Measurements from ENCODE around the gene TINAGL1.

TINAGL1 gene

DNA sequence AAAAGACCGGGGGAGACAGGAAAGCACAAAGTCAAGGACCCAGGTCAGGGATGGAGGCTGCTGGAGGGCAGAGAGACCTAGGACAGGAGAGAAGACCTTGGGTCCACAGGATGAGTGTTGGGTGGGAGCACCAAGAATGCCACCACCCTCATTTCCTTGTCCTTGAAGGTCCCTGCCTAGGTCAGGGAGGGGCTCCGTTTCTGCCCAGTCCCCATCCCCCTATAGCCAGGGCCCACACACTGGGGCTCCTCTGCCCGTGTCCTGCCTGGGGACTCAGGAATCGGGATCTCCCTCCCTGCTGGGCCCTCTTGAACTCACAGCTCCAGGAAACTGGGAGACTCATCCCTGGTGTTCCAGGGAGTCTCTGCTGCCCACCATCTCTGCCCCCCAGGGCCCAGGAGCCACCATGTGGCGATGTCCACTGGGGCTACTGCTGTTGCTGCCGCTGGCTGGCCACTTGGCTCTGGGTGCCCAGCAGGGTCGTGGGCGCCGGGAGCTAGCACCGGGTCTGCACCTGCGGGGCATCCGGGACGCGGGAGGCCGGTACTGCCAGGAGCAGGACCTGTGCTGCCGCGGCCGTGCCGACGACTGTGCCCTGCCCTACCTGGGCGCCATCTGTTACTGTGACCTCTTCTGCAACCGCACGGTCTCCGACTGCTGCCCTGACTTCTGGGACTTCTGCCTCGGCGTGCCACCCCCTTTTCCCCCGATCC lies 584 bp downstream of the TINAGL1 start:
- H3K4me3 ChIP-seq (ENCODE audit: insufficient read depth, low read length, poor library complexity, severe bottlenecking) = no peak overlapping the region
- H3K27me3 ChIP-seq (ENCODE audit: low read length) = no peaks in the 10 kb centered on the region
- H3F3A ChIP-seq (ENCODE audit: insufficient read depth) = no peaks in the 10 kb centered on the region
- no peak overlapping the region for H3K9ac ChIP-seq (ENCODE audit: low read length)
- no peaks in the 10 kb centered on the region for H3K9me2 ChIP-seq (replicated peaks; ENCODE audit: insufficient read depth, low read length)
- TF ChIP-seq, protein P1, sequence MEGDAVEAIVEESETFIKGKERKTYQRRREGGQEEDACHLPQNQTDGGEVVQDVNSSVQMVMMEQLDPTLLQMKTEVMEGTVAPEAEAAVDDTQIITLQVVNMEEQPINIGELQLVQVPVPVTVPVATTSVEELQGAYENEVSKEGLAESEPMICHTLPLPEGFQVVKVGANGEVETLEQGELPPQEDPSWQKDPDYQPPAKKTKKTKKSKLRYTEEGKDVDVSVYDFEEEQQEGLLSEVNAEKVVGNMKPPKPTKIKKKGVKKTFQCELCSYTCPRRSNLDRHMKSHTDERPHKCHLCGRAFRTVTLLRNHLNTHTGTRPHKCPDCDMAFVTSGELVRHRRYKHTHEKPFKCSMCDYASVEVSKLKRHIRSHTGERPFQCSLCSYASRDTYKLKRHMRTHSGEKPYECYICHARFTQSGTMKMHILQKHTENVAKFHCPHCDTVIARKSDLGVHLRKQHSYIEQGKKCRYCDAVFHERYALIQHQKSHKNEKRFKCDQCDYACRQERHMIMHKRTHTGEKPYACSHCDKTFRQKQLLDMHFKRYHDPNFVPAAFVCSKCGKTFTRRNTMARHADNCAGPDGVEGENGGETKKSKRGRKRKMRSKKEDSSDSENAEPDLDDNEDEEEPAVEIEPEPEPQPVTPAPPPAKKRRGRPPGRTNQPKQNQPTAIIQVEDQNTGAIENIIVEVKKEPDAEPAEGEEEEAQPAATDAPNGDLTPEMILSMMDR (IDR thresholded peaks at IDR 0.05; ENCODE audit: insufficient read depth, low read length, poor library complexity, severe bottlenecking) = no peak
- TF ChIP-seq EZH2phosphoT487 (conservative IDR thresholded peaks at IDR 0.05; ENCODE audit: low read length) = no peak
- H4K20me1 ChIP-seq (ENCODE audit: low read depth, low read length) = no peaks in the 10 kb centered on the region
- no peak overlapping the region for H2AFZ ChIP-seq (ENCODE audit: low read depth, low read length, severe bottlenecking)
- H3K79me2 ChIP-seq (ENCODE audit: insufficient read depth, low read length) = no peaks in the 10 kb centered on the region
- no peaks in the 10 kb centered on the region for H3K36me3 ChIP-seq (ENCODE audit: low read length)
- no peaks in the 10 kb centered on the region for H3K9me3 ChIP-seq (ENCODE audit: insufficient read depth, low read length)
- no peak overlapping the region for H3K4me2 ChIP-seq (ENCODE audit: low read depth, low read length, poor library complexity, severe bottlenecking)
- H3K27ac ChIP-seq (ENCODE audit: low read depth, low read length) = no peak overlapping the region

DNA sequence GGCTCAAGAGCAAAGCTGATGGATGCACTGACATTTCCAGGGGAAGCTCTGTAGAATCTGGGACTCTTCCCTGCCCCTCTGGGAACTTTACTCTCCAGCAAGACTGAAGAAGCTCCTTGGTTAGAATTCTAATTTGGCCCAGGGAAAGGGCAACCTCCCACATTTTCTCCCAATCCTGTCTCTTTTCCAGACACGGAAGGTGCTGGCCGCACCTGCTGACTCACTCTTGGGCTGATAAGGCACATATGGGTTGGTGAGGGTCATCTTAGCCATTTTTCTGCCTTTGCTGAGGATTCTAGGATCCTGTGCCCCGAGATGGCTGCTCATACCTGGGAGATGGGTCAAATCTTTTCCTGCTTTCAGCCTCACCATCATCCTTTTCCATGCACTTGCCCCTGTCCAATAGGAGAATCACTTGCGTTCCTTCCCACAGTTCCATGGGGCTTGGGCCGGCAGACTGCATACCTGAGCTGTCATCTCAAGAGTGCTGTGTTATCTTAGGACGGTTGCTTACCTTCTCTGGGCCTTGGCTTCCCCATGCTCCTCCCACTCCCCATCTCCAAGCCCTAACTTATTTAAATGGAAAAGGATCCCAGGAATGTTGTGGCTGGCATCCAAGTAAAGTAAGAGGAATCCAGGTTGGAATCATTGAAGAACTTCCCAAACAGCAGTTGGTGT lies 1.3 kb downstream of the TINAGL1 start:
- TF ChIP-seq, protein P1 (IDR thresholded peaks at IDR 0.05; ENCODE audit: insufficient read depth, low read length, poor library complexity, severe bottlenecking) = no peak
- no peak for TF ChIP-seq EZH2phosphoT487 (conservative IDR thresholded peaks at IDR 0.05; ENCODE audit: low read length)
- Histone ChIP-seq H3K27me3 (ENCODE audit: low read length) (no peaks in the 10 kb centered on the region), H3K27ac (ENCODE audit: low read depth, low read length) (no peak overlapping the region), H3K36me3 (ENCODE audit: low read length) (no peaks in the 10 kb centered on the region), H3K79me2 (ENCODE audit: insufficient read depth, low read length) (no peaks in the 10 kb centered on the region), H2AFZ (ENCODE audit: low read depth, low read length, severe bottlenecking) (no peak overlapping the region), H3K9me3 (ENCODE audit: insufficient read depth, low read length) (no peaks in the 10 kb centered on the region), H3K9me2 (replicated peaks; ENCODE audit: insufficient read depth, low read length) (no peaks in the 10 kb centered on the region), H4K20me1 (ENCODE audit: low read depth, low read length) (no peaks in the 10 kb centered on the region), H3K4me2 (ENCODE audit: low read depth, low read length, poor library complexity, severe bottlenecking) (no peak overlapping the region), H3K9ac (ENCODE audit: low read length) (no peak overlapping the region), H3F3A (ENCODE audit: insufficient read depth) (no peaks in the 10 kb centered on the region), H3K4me3 (ENCODE audit: insufficient read depth, low read length, poor library complexity, severe bottlenecking) (no peak overlapping the region)

DNA sequence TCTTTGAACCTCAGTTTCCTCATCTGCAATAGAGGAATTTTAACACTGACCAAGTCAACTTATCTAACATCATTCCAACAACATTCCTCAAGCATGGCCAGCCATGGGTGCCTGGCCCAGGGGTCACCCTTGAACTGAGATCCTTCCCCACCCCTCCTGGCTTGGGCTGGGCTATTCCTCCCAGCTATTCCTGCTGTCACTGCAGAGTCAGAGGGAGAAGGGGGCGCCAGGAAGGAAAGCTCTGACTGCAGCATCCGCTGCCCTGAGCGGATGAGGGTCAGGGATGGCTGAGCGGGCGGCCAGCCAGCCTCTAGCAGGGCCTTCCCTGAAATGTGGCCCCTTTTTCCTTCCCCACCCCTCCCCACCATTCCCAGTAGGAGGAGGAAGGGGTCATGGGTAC lies 3.1 kb downstream of the TINAGL1 start:
- Histone ChIP-seq H3K9me3 (ENCODE audit: insufficient read depth, low read length) (no peaks in the 10 kb centered on the region), H2AFZ (ENCODE audit: low read depth, low read length, severe bottlenecking) (no peak overlapping the region), H3K27me3 (ENCODE audit: low read length) (no peaks in the 10 kb centered on the region), H3K36me3 (ENCODE audit: low read length) (no peaks in the 10 kb centered on the region), H3K79me2 (ENCODE audit: insufficient read depth, low read length) (no peaks in the 10 kb centered on the region), H4K20me1 (ENCODE audit: low read depth, low read length) (no peaks in the 10 kb centered on the region), H3F3A (ENCODE audit: insufficient read depth) (no peaks in the 10 kb centered on the region), H3K27ac (ENCODE audit: low read depth, low read length) (no peak overlapping the region), H3K4me3 (ENCODE audit: insufficient read depth, low read length, poor library complexity, severe bottlenecking) (no peak overlapping the region), H3K4me2 (ENCODE audit: low read depth, low read length, poor library complexity, severe bottlenecking) (no peak overlapping the region), H3K9me2 (replicated peaks; ENCODE audit: insufficient read depth, low read length) (no peaks in the 10 kb centered on the region), H3K9ac (ENCODE audit: low read length) (no peak overlapping the region)
- TF ChIP-seq, protein P1 (IDR thresholded peaks at IDR 0.05; ENCODE audit: insufficient read depth, low read length, poor library complexity, severe bottlenecking) = no peak
- TF ChIP-seq EZH2phosphoT487 (conservative IDR thresholded peaks at IDR 0.05; ENCODE audit: low read length) = no peak
